Nephron (organoid): ENCODE data around the gene PCED1B.

ENCODE experiments used
- H3K27ac Mint-ChIP-seq, 3 experiments: 2 replicates each; pipeline ENCODE4 v1.8.0; 2020; ENCODE audit warnings: mixed read lengths in 3 of 3, mild to moderate bottlenecking in 2 of 3, moderate library complexity in 1 of 3
- H3K27me3 Mint-ChIP-seq: 2 replicates; pipeline ENCODE4 v1.8.0; 2021; ENCODE audit warnings: low read depth, mild to moderate bottlenecking, moderate library complexity, mixed read lengths
- H3K36me3 Mint-ChIP-seq: 2 replicates; pipeline ENCODE4 v1.8.0; 2020; ENCODE audit warnings: low read depth, mixed read lengths
- H3K4me1 Mint-ChIP-seq: 2 replicates; pipeline ENCODE4 v1.8.0; 2020; ENCODE audit warnings: mixed read lengths
- H3K4me3 Mint-ChIP-seq, 3 experiments: 2 replicates each; pipeline ENCODE4 v1.8.0; 2020; ENCODE audit warnings: mild to moderate bottlenecking in 3 of 3, mixed read lengths in 3 of 3, moderate library complexity in 2 of 3
- H3K9me3 Mint-ChIP-seq: 2 replicates; pipeline ENCODE4 v1.8.0; 2020; ENCODE audit warnings: mixed read lengths
- CTCF ChIP-seq, 3 experiments: fragments of 200-600 bp; sonication (generic); IDR thresholded peaks; one replicate each; pipeline ENCODE4 v1.5.0; 2021; ENCODE audit warnings: antibody characterized with exemption in 3 of 3; ENCODE audit not compliant: unreplicated experiment in 3 of 3

The PCED1B gene

GRCh38 chr12:47264951-47265350 lies 185.5 kb downstream of the PCED1B start:
- H3K36me3 Mint-ChIP-seq = no peaks in the 10 kb centered on the region
- no peaks in the 10 kb centered on the region for H3K4me1 Mint-ChIP-seq
- H3K4me3 Mint-ChIP-seq = no peak overlapping the region
- no peaks in the 10 kb centered on the region for H3K27me3 Mint-ChIP-seq
- no peak for TF ChIP-seq CTCF (IDR thresholded peaks at IDR 0.05; ENCODE audit: unreplicated experiment in 3 of 3)
- no peaks in the 10 kb centered on the region for H3K9me3 Mint-ChIP-seq
- H3K27ac Mint-ChIP-seq = no peak overlapping the region

- Mint-ChIP-seq H3K4me3 (no peak overlapping the region), H3K9me3 (no peaks in the 10 kb centered on the region), H3K27me3 (no peaks in the 10 kb centered on the region), H3K4me1 (no peaks in the 10 kb centered on the region), H3K27ac (no peak overlapping the region), H3K36me3 (no peaks in the 10 kb centered on the region)
- no peak for TF ChIP-seq CTCF (IDR thresholded peaks at IDR 0.05; ENCODE audit: unreplicated experiment in 3 of 3)
Measured at GRCh38 chr12:47265391-47265790, 186.0 kb downstream of the PCED1B start.

GRCh38 chr12:47267571-47267970 lies 188.2 kb downstream of the PCED1B start:
- Mint-ChIP-seq H3K4me3 (no peak overlapping the region), H3K36me3 (no peaks in the 10 kb centered on the region), H3K4me1 (no peaks in the 10 kb centered on the region), H3K27ac (no peak overlapping the region), H3K9me3 (no peaks in the 10 kb centered on the region), H3K27me3 (no peaks in the 10 kb centered on the region)
- TF ChIP-seq CTCF (IDR thresholded peaks at IDR 0.05; ENCODE audit: unreplicated experiment in 3 of 3) = no peak

GRCh38 chr12:47268501-47269454 lies 189.4 kb downstream of the PCED1B start:
- Mint-ChIP-seq H3K27me3 (no peaks in the 10 kb centered on the region), H3K36me3 (no peaks in the 10 kb centered on the region), H3K4me1 (no peaks in the 10 kb centered on the region), H3K27ac (no peak overlapping the region), H3K4me3 (no peak overlapping the region), H3K9me3 (no peaks in the 10 kb centered on the region)
- TF ChIP-seq CTCF (IDR thresholded peaks at IDR 0.05; ENCODE audit: unreplicated experiment in 3 of 3) = no peak

GRCh38 chr12:47269916-47270315 lies 190.5 kb downstream of the PCED1B start:
- H3K27me3 Mint-ChIP-seq = no peaks in the 10 kb centered on the region
- no peaks in the 10 kb centered on the region for H3K36me3 Mint-ChIP-seq
- no peak for TF ChIP-seq CTCF (IDR thresholded peaks at IDR 0.05; ENCODE audit: unreplicated experiment in 3 of 3)
- no peaks in the 10 kb centered on the region for H3K4me1 Mint-ChIP-seq
- no peak overlapping the region for H3K27ac Mint-ChIP-seq
- H3K9me3 Mint-ChIP-seq = no peaks in the 10 kb centered on the region
- no peak overlapping the region for H3K4me3 Mint-ChIP-seq
